Measurements from ENCODE around the gene RIN3.

The RIN3 gene

DNA sequence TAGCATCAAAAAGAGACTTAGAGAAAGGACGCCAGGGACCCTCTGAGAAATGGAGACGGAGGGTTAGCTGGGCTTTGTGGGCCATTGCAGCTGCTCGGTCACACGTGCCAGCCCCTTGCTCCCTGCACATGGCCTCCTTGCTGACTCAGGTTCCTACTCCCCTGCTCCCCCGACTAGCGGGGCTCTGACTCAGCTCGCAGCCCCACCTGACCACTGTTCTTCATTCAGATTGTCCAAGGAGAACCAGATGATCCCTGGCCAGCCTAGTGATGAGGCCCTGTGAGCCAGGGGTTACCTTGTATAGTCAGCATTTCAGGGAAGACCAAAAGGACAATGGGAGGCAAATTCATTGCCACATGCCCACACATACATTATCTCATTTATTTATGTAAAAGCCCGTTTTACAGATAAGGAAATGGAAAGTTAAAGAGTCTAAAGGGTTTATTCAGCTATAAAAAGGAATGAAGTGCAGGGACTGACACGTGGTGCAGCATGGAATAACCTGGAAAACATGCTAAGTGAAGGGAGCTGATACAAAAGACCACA lies 131.5 kb downstream of the RIN3 start:
- TF ChIP-seq, protein P1, sequence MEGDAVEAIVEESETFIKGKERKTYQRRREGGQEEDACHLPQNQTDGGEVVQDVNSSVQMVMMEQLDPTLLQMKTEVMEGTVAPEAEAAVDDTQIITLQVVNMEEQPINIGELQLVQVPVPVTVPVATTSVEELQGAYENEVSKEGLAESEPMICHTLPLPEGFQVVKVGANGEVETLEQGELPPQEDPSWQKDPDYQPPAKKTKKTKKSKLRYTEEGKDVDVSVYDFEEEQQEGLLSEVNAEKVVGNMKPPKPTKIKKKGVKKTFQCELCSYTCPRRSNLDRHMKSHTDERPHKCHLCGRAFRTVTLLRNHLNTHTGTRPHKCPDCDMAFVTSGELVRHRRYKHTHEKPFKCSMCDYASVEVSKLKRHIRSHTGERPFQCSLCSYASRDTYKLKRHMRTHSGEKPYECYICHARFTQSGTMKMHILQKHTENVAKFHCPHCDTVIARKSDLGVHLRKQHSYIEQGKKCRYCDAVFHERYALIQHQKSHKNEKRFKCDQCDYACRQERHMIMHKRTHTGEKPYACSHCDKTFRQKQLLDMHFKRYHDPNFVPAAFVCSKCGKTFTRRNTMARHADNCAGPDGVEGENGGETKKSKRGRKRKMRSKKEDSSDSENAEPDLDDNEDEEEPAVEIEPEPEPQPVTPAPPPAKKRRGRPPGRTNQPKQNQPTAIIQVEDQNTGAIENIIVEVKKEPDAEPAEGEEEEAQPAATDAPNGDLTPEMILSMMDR (IDR thresholded peaks at IDR 0.05; ENCODE audit: insufficient read depth, missing control alignments) = no peak
- DNase-seq (ENCODE audit: insufficient read length, low spot score) (no peak), FAIRE-seq (no peak)

DNA sequence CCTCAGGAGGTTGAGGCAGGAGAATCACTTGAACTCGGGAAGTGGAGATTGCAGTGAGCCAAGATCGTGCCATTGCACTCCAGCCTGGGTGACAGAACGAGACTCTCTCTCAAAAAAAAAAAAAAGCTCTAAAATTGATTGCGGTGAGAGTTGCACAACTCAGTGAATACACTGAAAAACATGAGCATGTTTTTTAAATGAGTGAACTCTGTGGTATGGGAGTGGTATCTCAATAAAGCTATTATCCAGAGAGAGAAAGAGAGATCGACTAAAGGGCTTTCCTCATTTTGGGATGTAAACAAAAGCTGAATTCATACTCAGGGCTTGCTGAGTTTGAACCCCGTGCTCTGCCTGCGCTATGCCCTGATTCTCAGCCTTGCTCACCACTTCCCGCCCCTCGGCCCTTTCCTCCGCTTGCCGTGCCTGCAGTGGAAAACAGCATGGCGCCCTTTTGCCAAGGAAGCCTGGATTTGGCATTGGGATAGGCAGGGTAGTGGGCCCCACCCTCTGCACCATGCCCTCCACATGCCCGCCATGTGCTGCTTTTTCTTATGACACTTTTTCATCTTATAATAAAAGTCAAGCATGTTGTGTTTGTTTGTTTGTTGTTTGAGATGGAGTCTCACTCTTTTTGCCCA lies 132.4 kb downstream of the RIN3 start:
- no peak for DNase-seq (ENCODE audit: insufficient read length, low spot score)
- TF ChIP-seq, protein P1 (IDR thresholded peaks at IDR 0.05; ENCODE audit: insufficient read depth, missing control alignments) = no peak
- FAIRE-seq = no peak

DNA sequence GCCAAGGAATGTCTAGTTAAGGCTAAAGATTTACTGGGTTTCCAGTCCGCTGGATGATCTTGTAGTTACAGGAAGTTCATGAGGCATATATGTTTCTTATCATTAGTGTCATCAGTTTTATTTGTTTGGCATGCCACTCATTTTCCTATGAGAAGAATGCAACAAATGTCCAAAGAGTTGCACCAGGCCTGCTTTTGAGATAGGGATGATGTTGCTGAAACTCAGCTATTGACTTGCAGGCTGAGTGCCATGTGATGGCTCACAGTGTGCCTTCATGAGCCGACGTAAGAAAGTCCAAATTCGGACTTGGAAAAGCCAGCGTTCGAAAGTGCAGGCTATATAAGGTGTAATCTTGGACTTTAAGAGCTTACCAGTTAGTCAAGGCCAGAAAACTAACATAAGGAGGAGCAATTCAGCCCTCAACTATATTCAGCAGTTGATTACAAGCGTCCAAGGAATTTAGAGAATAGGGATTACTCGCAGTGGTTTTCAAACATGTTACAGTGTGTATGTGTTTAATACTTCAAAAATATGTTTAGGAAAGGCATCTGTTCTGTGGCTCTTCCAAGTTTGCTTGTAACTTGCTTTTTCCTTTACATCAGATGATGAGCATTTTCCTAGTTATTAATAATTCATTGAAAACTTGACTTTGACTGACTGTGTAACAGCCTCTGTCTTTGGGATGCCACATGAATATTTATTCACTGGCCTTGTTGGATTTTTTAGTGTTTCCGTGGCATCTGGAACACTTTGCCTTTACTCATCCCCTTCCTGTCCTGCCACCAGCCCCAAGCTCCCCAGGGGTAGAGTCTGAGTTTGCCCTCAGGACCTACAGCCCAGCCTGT lies 133.6 kb downstream of the RIN3 start:
- TF ChIP-seq, protein P1 (IDR thresholded peaks at IDR 0.05; ENCODE audit: insufficient read depth, missing control alignments) = no peak
- DNase-seq (ENCODE audit: insufficient read length, low spot score) (no peak), FAIRE-seq (no peak)

DNA sequence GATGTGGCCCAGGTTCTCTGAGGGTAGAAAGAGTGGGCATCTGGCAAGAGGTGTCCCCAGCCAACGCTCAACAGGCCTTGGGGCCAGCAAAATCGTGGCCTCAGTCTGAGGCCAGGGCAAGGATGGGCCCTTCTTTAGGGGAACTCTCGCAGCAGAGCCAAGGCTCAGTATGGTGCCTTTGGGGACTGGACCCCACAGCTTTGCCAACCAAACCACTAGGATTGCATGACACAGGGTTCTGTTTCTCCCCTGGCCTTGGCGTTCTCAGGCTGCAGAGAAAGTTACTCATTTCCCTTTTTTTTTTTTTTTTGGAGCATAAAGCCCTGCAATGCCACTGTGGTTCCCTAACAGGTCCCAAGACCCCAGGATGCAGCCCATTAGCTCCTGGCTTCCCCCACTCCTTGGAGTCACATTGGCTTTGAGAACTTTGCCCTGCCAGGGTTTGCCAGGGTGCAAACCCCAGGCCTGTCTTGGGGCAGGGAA lies 134.3 kb downstream of the RIN3 start:
- DNase-seq (ENCODE audit: insufficient read length, low spot score) (no peak), FAIRE-seq (no peak)

DNA sequence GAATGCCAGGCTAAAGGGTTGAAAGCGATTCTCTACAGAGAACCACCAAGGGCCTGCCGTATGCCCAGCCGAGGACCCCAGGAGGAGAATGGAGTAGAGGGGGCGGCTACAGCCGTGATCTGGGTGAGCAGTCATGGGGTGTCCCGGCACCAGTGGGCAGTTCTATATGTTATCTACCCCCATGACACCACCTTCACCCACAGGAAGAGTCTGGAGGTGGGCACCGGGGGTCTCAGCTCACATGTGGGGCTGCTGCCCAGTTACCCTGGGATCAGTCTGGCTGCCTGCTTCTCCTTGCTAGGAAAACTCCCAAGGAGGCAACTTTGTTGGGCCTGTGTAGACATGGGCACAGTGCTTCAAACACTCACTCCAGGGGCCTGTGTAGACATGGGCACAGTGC lies 135.5 kb downstream of the RIN3 start:
- DNase-seq (ENCODE audit: insufficient read length, low spot score) (no peak), FAIRE-seq (no peak)
- TF ChIP-seq, protein P1 (IDR thresholded peaks at IDR 0.05; ENCODE audit: insufficient read depth, missing control alignments) = no peak

More for the DNA sequence above, 134.3 kb downstream of the RIN3 start:
- TF ChIP-seq, protein P1 (IDR thresholded peaks at IDR 0.05; ENCODE audit: insufficient read depth, missing control alignments) = no peak

DNA sequence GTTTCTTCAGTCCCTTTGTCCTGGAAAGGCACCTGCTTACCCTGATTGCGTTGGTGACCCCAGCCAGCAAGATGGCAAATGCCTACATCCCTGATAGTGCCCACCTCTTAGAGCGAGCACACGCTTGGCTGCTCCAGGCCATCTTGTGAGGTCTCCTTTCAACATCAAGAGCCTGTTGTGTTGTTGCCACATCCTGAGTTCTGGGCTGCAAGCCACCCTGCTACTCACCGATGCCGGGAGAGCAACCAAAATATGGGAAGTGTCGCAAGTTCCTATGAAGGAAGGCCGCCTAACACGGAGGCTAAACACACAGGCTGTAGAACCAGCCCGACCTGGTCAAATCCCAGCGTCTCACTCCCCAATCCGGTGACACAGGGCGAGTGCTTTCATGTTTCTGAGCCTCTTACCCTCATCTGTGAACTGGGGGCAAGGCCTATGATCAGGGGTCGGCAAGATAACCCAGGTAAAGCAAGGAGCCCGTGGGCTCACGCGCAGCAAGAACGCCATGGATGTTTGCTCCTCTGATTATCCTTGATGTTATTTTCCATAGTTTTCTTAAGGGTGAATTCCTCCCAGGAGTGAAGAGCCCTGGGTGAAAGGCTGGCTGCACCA lies 136.5 kb downstream of the RIN3 start:
- FAIRE-seq (no peak), DNase-seq (ENCODE audit: insufficient read length, low spot score) (no peak)

More for the DNA sequence above, 136.5 kb downstream of the RIN3 start:
- TF ChIP-seq, protein P1 (IDR thresholded peaks at IDR 0.05; ENCODE audit: insufficient read depth, missing control alignments) = no peak

Measured in D721Med (cell line).